Skeletal muscle satellite cell (primary cell): ENCODE results near the gene CD58. TPM values are rescaled to one million over a fixed set of nuclear protein-coding genes. Genes with fewer than 3 reads are reported as not detected.
"Not testable (repeated sequence)": the region's sequence is repeated elsewhere in the genome, so short reads cannot be mapped to it uniquely, and the experiment has no call there.

Source experiments
- H3K27me3 ChIP-seq: 2 replicates; pipeline ENCODE4 v1.7.0; 2013; ENCODE audit warnings: low read length; ENCODE audit not compliant: control insufficient read depth, insufficient read depth
- H3K36me3 ChIP-seq: 2 replicates; pipeline ENCODE4 v1.7.0; 2013; ENCODE audit warnings: mild to moderate bottlenecking, control low read depth, low read length; ENCODE audit not compliant: insufficient read depth
- H3K4me1 ChIP-seq: 2 replicates; pipeline ENCODE4 v1.7.0; 2013; ENCODE audit warnings: low read length; ENCODE audit not compliant: control insufficient read depth, insufficient read depth
- H3K4me2 ChIP-seq: 2 replicates; pipeline ENCODE4 v1.7.0; 2013; ENCODE audit warnings: mild to moderate bottlenecking, low read length
- H3K4me3 ChIP-seq: 2 replicates; pipeline ENCODE4 v1.7.0; 2013; ENCODE audit warnings: low read length
- H3K9ac ChIP-seq: 2 replicates; pipeline ENCODE4 v1.7.0; 2013; ENCODE audit warnings: mild to moderate bottlenecking, low read depth, low read length, moderate library complexity
- H3K9me3 ChIP-seq: replicated peaks from 2 replicates; pipeline ENCODE4 v1.7.0; 2013; ENCODE audit warnings: mild to moderate bottlenecking, control low read depth, low read length
- total RNA-seq: library from RNA; depleted of rRNA; stranded (reverse); fragments of >200 nt; gene quantifications from 2 replicates; pipeline ENCODE4 v1.2.3, GENCODE V29; 2012; rRNA removed

The CD58 gene, protein sequence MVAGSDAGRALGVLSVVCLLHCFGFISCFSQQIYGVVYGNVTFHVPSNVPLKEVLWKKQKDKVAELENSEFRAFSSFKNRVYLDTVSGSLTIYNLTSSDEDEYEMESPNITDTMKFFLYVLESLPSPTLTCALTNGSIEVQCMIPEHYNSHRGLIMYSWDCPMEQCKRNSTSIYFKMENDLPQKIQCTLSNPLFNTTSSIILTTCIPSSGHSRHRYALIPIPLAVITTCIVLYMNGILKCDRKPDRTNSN
- 16.2 and 20.1 TPM in 2 replicates for total RNA-seq

DNA sequence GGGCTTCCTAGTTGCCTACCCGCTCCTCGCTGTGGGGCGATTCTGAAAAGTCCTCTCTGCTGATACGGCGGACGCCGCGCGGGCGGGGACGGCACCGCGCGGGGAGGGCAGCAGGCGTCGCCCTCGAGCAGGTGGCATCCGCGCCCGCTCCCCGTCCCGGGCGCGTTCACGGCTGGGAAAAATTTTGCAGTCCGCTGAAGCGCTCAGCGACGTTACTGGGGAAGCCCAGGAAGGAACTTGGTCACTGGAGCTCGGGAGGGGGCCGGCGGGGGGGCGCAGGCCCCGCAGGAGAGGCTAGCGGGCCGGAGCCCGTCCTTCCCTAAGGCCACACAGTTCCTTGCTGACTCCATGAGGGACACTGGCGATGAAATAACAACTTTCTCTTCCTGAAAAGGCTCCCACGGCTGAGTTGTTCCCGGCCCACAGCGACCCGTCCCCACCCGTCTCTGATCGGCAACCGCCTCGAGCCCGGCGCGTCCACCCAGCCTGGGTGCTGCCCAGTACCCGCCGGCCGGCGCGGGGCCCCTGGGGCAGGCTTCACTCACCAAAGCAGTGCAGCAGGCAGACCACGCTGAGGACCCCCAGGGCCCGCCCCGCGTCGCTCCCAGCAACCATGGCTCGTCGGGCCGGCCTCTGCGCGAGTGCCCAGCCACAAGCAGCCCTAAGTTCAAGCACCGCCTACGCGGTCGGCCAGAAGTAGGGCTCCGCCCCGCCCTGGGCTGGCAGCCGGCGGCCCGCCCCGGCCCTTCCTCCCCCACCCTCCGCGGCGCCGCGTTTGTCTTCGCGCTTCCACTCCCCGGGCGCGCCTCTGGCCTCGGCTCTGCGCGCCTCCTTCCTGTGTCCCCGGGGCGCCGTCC is at the start of gene CD58:
Gene CD58 (minus strand): TSS at position 669 of the 857 bp plus-strand sequence. CDS start 54 bp downstream, at position 615.
- peak within 1 kb of the TSS; percentile 80 for H3K4me2 ChIP-seq
- peaks cover 29% of the 10 kb centered on the region for H3K4me1 ChIP-seq
- H3K9ac ChIP-seq = peak within 1 kb of the TSS; percentile 91
- H3K27me3 ChIP-seq = peaks cover 3% of the 10 kb centered on the region
- H3K36me3 ChIP-seq = no peaks in the 10 kb centered on the region
- peak within 1 kb of the TSS; percentile 87 for H3K4me3 ChIP-seq
- no peaks in the 10 kb centered on the region for H3K9me3 ChIP-seq

DNA sequence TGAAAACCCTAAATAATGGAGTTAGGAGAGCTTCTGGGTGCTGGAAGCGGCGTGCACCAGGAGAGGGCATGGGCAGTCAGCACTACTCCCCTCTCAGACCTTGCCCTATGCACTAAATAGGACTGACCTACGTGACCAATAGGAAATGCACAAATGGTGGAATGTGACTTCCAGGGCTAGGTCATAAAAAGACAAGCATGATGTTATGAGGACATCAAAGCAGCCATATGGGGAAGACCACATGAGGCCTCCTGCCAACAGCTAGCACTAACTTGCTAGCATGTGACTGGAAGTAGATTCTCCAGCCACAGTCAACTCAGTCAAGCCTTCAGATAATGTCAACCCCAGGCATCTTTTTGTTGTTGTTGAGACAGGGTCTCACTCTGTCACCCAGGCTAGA is 49.6 kb upstream of the CD58 start:
- H3K27me3 ChIP-seq, H3K4me1 ChIP-seq, H3K9me3 ChIP-seq, H3K9ac ChIP-seq, H3K4me2 ChIP-seq, H3K36me3 ChIP-seq, H3K4me3 ChIP-seq: not testable (repeated sequence)

DNA sequence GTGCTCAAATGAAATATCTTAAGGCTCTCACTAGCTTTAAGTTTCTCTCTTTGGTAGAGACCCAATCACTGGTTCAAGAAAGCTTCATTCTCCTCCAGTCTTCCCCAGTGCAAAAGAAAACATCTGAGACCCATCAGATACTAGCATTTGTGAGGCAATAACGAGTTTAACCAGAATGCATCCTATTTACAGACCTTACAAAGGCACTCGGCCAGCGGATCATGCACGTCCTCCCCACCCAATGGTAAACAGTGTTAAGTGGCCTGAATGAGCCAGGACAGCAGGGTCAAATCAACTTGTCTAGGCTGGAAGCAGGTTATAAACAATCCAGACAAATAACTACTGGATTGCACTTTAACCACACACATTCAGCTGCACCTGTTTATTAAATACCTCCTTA is 48.3 kb upstream of the CD58 start:
- H3K4me2 ChIP-seq = not testable (repeated sequence)

DNA sequence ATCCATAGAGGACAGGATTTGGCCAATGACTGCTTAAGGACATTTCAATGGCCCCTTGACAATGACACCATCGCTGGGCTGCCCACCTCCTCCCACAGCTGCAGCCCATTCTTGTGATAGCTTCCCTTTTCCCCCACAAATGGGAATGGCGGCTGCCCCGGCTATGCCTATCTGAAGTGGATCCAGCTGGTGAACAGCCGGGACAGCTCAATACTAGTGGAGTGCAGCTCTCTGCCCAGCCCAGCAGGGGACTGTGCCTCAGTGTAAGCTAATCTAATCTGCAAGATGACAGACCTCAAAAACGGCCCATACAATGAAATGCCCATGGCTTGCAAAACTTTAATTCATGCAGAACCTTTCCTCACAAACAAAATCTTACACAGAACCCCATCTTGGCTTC is 47.0 kb upstream of the CD58 start:
- H3K4me2 ChIP-seq, H3K27me3 ChIP-seq, H3K36me3 ChIP-seq, H3K4me1 ChIP-seq, H3K9me3 ChIP-seq, H3K9ac ChIP-seq, H3K4me3 ChIP-seq: not testable (repeated sequence)

More for the DNA sequence above, 48.3 kb upstream of the CD58 start:
- H3K4me1 ChIP-seq, H3K9me3 ChIP-seq, H3K9ac ChIP-seq, H3K36me3 ChIP-seq, H3K27me3 ChIP-seq, H3K4me3 ChIP-seq: not testable (repeated sequence)

DNA sequence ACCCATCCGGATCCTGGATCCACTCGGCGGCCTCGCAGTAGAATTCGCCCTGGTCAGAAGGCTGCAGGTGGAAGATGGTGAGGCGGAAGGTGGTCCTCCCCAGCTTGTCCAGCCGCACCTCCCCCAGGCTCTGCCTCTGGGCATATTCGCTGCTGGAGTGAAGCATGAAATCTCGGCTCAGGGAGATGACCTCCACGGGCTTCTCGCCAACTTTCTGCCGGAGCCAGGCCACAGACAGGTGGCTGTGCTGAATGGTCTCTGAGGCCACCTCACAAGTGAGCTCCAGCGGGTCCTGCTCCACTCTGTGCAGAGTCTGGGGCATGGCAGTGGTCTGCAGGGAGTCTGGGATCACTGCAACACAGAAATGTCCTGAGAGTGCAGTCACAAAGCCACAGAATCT is 43.0 kb upstream of the CD58 start:
- H3K4me1 ChIP-seq, H3K4me2 ChIP-seq, H3K9ac ChIP-seq, H3K36me3 ChIP-seq, H3K4me3 ChIP-seq, H3K27me3 ChIP-seq, H3K9me3 ChIP-seq: not testable (repeated sequence)

DNA sequence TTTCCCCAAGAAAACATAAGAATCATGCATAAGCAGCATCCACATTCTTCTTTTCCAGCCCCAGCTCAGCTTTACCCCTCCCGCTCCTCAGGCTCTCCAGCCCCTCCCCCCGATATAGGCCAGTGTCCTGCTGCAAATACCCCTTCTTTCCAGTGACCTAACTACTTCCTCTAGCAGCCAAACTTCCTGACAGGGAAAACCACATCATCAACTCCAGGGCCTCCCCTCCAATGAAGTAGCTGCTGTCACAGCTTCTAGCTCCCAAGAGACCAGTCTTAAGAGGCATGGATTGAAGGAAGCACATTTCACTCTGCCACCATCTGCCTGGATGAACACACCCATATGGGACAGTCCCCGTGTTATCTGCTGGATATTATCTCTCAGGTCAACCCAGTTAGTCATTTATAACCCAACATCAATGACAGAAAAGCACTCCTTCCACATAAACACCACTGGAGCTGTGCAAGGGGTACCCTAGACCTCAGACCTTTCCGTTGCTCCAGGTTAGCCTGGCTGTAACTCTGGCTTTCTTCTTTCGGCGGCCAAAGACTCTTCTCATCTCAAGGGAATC is 39.1 kb upstream of the CD58 start:
- not testable (repeated sequence) for H3K4me3 ChIP-seq, H3K4me1 ChIP-seq

DNA sequence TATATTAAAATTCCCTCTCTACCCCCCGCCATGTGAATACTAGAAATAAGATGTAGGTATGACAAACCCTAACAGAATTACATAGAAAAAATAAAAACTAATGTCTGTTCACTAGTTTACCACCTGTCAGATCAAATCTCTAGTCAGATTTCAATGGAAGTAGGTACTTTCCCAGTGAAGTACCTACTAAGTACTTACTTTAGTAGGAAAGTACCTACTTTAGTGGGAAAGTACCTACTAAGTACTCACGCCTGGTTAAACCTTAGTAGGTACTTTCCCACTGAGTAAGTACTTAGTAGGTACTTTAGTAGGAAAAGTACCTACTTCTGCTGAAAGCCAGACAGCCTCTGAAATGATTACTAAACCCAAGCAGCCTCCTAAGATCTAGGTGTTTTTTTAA is 38.0 kb upstream of the CD58 start:
- H3K36me3 ChIP-seq, H3K4me1 ChIP-seq, H3K4me3 ChIP-seq, H3K27me3 ChIP-seq, H3K9ac ChIP-seq, H3K4me2 ChIP-seq, H3K9me3 ChIP-seq: not testable (repeated sequence)

More for the DNA sequence above, 39.1 kb upstream of the CD58 start:
- not testable (repeated sequence) for H3K4me2 ChIP-seq, H3K9me3 ChIP-seq, H3K36me3 ChIP-seq, H3K27me3 ChIP-seq, H3K9ac ChIP-seq

DNA sequence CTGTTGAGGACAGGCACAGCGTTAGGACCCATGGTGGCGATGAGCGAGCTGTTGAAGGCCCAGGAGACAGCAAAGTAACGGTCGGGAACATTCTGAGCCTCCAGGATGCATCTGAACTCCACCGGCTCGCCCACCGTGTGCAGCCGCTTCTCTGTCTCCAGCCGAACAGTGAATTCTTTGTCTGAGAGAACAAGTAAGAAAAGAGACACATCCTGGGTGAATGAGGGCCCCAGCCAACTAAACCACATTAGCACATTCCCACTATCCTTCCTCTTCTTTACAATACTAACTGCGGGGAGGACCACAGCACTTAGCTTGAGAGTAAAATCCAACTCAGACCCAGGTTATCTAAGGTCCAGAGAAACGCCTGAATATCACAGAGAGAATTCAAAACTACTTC is 37.3 kb upstream of the CD58 start:
- not testable (repeated sequence) for H3K9me3 ChIP-seq, H3K9ac ChIP-seq, H3K4me1 ChIP-seq, H3K36me3 ChIP-seq, H3K4me3 ChIP-seq, H3K27me3 ChIP-seq, H3K4me2 ChIP-seq

DNA sequence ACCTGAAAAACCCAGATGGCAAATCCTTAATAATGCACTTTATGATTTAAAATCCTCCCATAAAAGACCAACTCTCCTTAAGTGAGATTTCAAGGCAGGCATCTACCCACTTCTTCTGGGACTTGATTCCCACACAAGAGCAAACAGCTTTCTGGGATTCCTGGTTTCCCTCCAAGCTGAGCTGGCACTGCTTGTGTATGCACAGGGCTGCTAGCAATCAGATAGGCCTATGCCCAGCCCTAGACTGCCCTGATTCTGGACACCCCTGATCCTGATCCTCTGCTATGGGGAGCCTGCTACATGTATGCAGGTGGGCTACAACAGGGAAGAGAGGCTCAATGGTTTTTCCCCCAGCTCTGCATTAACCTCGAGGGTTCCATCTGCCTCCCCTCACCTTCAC is 36.6 kb upstream of the CD58 start:
- H3K4me3 ChIP-seq, H3K4me2 ChIP-seq, H3K4me1 ChIP-seq, H3K36me3 ChIP-seq, H3K9ac ChIP-seq, H3K27me3 ChIP-seq, H3K9me3 ChIP-seq: not testable (repeated sequence)

DNA sequence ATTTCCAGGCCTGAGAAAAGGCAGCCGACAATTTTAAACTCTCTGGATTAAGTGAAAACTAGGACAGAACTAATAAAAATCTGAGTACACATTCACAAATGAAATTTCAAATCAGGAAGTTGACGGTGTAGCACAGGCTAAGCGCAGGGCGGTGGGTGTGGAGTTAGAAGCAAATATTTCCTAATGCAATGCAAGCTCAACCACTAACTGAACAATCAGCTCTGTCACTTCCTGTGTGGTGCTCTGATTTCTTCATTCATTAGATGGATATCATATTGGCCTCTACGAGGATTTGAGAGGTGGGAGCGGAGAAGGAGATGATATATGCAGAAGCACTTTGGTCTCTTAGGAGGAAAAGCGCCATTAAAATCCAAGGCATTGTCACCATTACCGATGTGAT is 35.2 kb upstream of the CD58 start:
- H3K9me3 ChIP-seq, H3K9ac ChIP-seq, H3K27me3 ChIP-seq, H3K4me3 ChIP-seq, H3K4me2 ChIP-seq, H3K36me3 ChIP-seq, H3K4me1 ChIP-seq: not testable (repeated sequence)

DNA sequence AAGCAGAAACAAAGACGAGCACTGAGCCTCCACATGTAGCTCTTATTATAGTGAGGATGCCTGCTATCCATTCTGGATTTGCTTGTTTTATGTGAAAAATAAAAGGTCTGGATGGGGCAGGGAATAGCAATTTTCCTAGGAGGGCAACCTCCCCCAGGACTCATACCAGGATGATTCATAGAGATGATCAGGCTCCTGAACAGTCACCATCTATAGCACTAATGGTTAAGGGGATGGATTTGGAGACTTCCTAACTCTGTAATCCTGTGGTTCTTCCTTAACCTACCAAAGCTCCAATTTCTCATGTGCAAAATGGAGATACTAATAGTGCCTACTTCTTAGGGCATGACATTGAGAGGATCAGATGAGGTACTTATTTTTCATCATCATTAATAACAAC is 34.5 kb upstream of the CD58 start:
- Histone ChIP-seq H3K4me3 (no peak overlapping the region), H3K36me3 (no peaks in the 10 kb centered on the region), H3K4me2 (no peak overlapping the region), H3K9ac (no peak overlapping the region), H3K9me3 (no peaks in the 10 kb centered on the region), H3K27me3 (no peaks in the 10 kb centered on the region), H3K4me1 (no peaks in the 10 kb centered on the region)

DNA sequence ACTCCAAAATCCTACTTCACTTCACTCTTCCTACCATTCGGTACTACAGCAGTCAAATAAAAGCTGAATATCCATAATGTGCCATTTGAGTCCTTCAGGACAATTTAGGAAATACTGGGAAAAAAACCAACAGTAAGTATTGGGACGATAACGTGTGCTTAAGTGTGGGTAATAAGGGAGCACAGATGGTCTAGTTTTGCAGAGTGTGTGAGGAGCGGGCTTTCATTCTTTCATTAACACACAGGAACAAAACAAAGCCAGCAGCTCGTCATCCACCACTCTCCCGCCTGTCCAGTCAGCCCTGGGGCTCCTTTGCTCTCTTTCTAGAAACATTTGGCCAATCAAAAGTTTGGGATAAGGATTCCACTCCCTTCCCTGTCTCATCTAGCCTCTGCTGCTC is 33.6 kb upstream of the CD58 start:
- H3K9me3 ChIP-seq, H3K4me1 ChIP-seq, H3K4me3 ChIP-seq, H3K9ac ChIP-seq, H3K4me2 ChIP-seq, H3K36me3 ChIP-seq, H3K27me3 ChIP-seq: not testable (repeated sequence)
